ENCODE data around the gene IQCC. TPM values are rescaled to one million over a fixed set of nuclear protein-coding genes. Genes with fewer than 3 reads are reported as not detected.
A peak's percentile ranks its signal among the peaks of the same experiment; 100 is the strongest.

The IQCC gene
- total RNA-seq, 4 donors from 2014 or later: 1.00 to 2.0 (median 1.9) TPM; not detected in 1

GRCh38 chr1:32204943-32205361, 519 bp upstream of the IQCC start:
- DNase-seq: peak; percentile 21
- no peaks in the 10 kb centered on the region for H3K36me3 ChIP-seq
- H3K4me1 ChIP-seq: peaks cover 22 to 53% (median 42%) of the 10 kb centered on the region in 4 donors
- H3K27me3 ChIP-seq: no peaks in the 10 kb centered on the region
- intact Hi-C loops (cut with DNase I; ENCODE audit: low total_unique reads): no loop called here
- in situ Hi-C loops (cut with MboI; ENCODE audit: low pct_ligation_motif_present in 1 of 4, low pct_unique_long_range_greater_than_20kb in 1 of 4, low sequenced_read_pairs in 3 of 4): loop anchor here in 1 of 4 donors (25.0 kb wide), 1 partner anchor 182 kb away; the partner anchor contains the start of gene BSDC1
- 35% methylated on average over 26 of the region's 26 CpGs; no CpG with 5 or more reads in 1 of the 2 donors for WGBS, 2 donors (ENCODE audit: low coverage in 1 of 2)
- no peaks in the 10 kb centered on the region for H3K9me3 ChIP-seq
- H3K4me3 ChIP-seq: peak overlapping the region; percentile 45 to 70 (median 58)
- peak overlapping the region; percentile 42 to 75 (median 65) for H3K27ac ChIP-seq
- TF ChIP-seq POLR2AphosphoS5 (IDR thresholded peaks at IDR 0.05) (no peak), CTCF (IDR thresholded peaks at IDR 0.05) (no peak), EP300 (IDR thresholded peaks at IDR 0.05; ENCODE audit: low read depth) (no peak), POLR2A (IDR thresholded peaks at IDR 0.05) (no peak)

- H3K27ac ChIP-seq: peak overlapping the region; percentile 42 to 77 (median 69)
- in situ Hi-C loops (cut with MboI; ENCODE audit: low pct_ligation_motif_present in 1 of 4, low pct_unique_long_range_greater_than_20kb in 1 of 4, low sequenced_read_pairs in 3 of 4): loop anchor here in 1 of 4 donors (25.0 kb wide), 1 partner anchor 179 kb away; the partner anchor contains the start of gene BSDC1
- H3K4me1 ChIP-seq: peaks cover 14 to 34% (median 26%) of the 10 kb centered on the region in 4 donors
- DNase-seq: no peak
- H3K36me3 ChIP-seq: no peaks in the 10 kb centered on the region
- 61 to 62% methylated on average over 5 to 6 of the region's 6 CpGs for WGBS, 2 donors (ENCODE audit: low coverage in 1 of 2)
- no peaks in the 10 kb centered on the region for H3K27me3 ChIP-seq
- TF ChIP-seq POLR2AphosphoS5 (IDR thresholded peaks at IDR 0.05) (no peak), CTCF (IDR thresholded peaks at IDR 0.05) (no peak), POLR2A (IDR thresholded peaks at IDR 0.05) (no peak), EP300 (IDR thresholded peaks at IDR 0.05; ENCODE audit: low read depth) (no peak)
- intact Hi-C loops (cut with DNase I; ENCODE audit: low total_unique reads): no loop called here
- H3K4me3 ChIP-seq: no peak overlapping the region
- no peaks in the 10 kb centered on the region for H3K9me3 ChIP-seq
These were observed 3.0 kb downstream of the IQCC start for GRCh38 chr1:32208469-32208868.

- Histone ChIP-seq H3K27ac (peak within 1 kb of the TSS; percentile 42 to 77 (median 69)), H3K36me3 (no peaks in the 10 kb centered on the region), H3K4me3 (no peak within 1 kb of the TSS), H3K27me3 (no peaks in the 10 kb centered on the region), H3K9me3 (no peaks in the 10 kb centered on the region), H3K4me1 (peaks cover 14 to 34% (median 26%) of the 10 kb centered on the region in 4 donors)
- DNase-seq: peak; percentile 92
- intact Hi-C loops (cut with DNase I; ENCODE audit: low total_unique reads) (no loop called here), in situ Hi-C loops (cut with MboI; ENCODE audit: low pct_ligation_motif_present in 1 of 4, low pct_unique_long_range_greater_than_20kb in 1 of 4, low sequenced_read_pairs in 3 of 4) (loop anchor here in 1 of 4 donors (25.0 kb wide), 1 partner anchor 178 kb away; the partner anchor contains the start of gene BSDC1)
- WGBS, 2 donors (ENCODE audit: low coverage in 1 of 2): 54% methylated on average over 5 of the region's 5 CpGs; no CpG with 5 or more reads in 1 of the 2 donors
- TF ChIP-seq CTCF (IDR thresholded peaks at IDR 0.05) (no peak), POLR2A (IDR thresholded peaks at IDR 0.05) (peak; percentile 23), EP300 (IDR thresholded peaks at IDR 0.05; ENCODE audit: low read depth) (peak; percentile 39), POLR2AphosphoS5 (IDR thresholded peaks at IDR 0.05) (peak; percentile 32 to 72 (median 60))
These were observed 3.4 kb downstream of the IQCC start, which contains the start of gene DCDC2B for GRCh38 chr1:32208891-32209328. Gene DCDC2B (plus strand): TSS chr1:32209089. CDS start chr1:32209094, 5 bp downstream.

GRCh38 chr1:32215629-32216480, 10.4 kb downstream of the IQCC start:
- in situ Hi-C loops (cut with MboI; ENCODE audit: low pct_ligation_motif_present in 1 of 4, low pct_unique_long_range_greater_than_20kb in 1 of 4, low sequenced_read_pairs in 3 of 4) (loop anchor here in 1 of 4 donors (25.0 kb wide), 1 partner anchor 171 kb away; the partner anchor contains the start of gene BSDC1), intact Hi-C loops (cut with DNase I; ENCODE audit: low total_unique reads) (no loop called here)
- H3K36me3 ChIP-seq: no peaks in the 10 kb centered on the region
- no peaks in the 10 kb centered on the region for H3K9me3 ChIP-seq
- peak overlapping the region; percentile 87 to 89 (median 88) for H3K27ac ChIP-seq
- TF ChIP-seq EP300 (IDR thresholded peaks at IDR 0.05; ENCODE audit: low read depth): no peak
- peak in 2 of 3 donors; percentile 19 to 20 for TF ChIP-seq POLR2AphosphoS5 (IDR thresholded peaks at IDR 0.05)
- TF ChIP-seq CTCF (IDR thresholded peaks at IDR 0.05): peak; percentile 73 to 83 (median 75)
- no peak for TF ChIP-seq POLR2A (IDR thresholded peaks at IDR 0.05)
- peak; percentile 76 for DNase-seq
- H3K4me3 ChIP-seq: no peak overlapping the region
- peaks cover 11 to 28% (median 22%) of the 10 kb centered on the region in 4 donors for H3K4me1 ChIP-seq
- H3K27me3 ChIP-seq: no peaks in the 10 kb centered on the region
- 44% methylated on average over 9 of the region's 10 CpGs; no CpG with 5 or more reads in 1 of the 2 donors for WGBS, 2 donors (ENCODE audit: low coverage in 1 of 2)
